K562 (cell line): ENCODE measurements around the gene FASN. TPM values are rescaled to one million over a fixed set of nuclear protein-coding genes. Genes with fewer than 3 reads are reported as not detected.

Experiments used
- ATF3 ChIP-seq, 2 experiments: fragments of 450-650 bp in 1 of 2; sonication (generic) in 1 of 2; formaldehyde crosslinking in 1 of 2; IDR thresholded peaks in 1 of 2; conservative IDR thresholded peaks in 1 of 2; 2 replicates each; pipeline versions ENCODE4 v1.6.1 to v1.8.1; 2016 to 2023; ENCODE audit warnings: mild to moderate bottlenecking in 2 of 2, moderate library complexity in 2 of 2, inconsistent platforms in 1 of 2, missing genetic modification reagents in 1 of 2
- FOXK1 ChIP-seq: sonication (generic); formaldehyde crosslinking; IDR thresholded peaks from 2 replicates; pipeline ENCODE4 v1.8.0; 2022; ENCODE audit warnings: missing genetic modification reagents, mild to moderate bottlenecking, borderline replicate concordance
- HES1 ChIP-seq: fragments of 450-650 bp; IDR thresholded peaks from 2 replicates; pipeline ENCODE4 v1.6.1; 2016; ENCODE audit warnings: low read depth, mild to moderate bottlenecking, moderate library complexity
- HOMEZ ChIP-seq: fragments of 250-450 bp; sonication (Bioruptor Pico); IDR thresholded peaks from 2 replicates; pipeline ENCODE4 v1.4.0; 2020; ENCODE audit warnings: mild to moderate bottlenecking, moderate library complexity
- IRF9 ChIP-seq: fragments of 450-650 bp; IDR thresholded peaks from 2 replicates; pipeline ENCODE4 v1.6.1; 2016; ENCODE audit warnings: missing biosample characterization, missing genetic modification characterization
- NCOR1 ChIP-seq: fragments of 450-650 bp; IDR thresholded peaks from 2 replicates; pipeline ENCODE4 v1.6.1; 2016; ENCODE audit warnings: mild to moderate bottlenecking, moderate library complexity
- PCBP1 ChIP-seq: fragments of 200-400 bp; formaldehyde crosslinking; IDR thresholded peaks from 2 replicates; pipeline ENCODE4 v1.6.1; 2018; ENCODE audit warnings: mild to moderate bottlenecking, low read depth, low read length; ENCODE audit not compliant: poor library complexity, severe bottlenecking
- RBM25 ChIP-seq: fragments of 200-400 bp; formaldehyde crosslinking; IDR thresholded peaks from 2 replicates; pipeline ENCODE4 v1.6.1; 2018; ENCODE audit warnings: low read length, low read depth, moderate library complexity; ENCODE audit not compliant: severe bottlenecking
- SP2 ChIP-seq: IDR thresholded peaks from 2 replicates; pipeline ENCODE4 v1.6.1; 2011; ENCODE audit warnings: mild to moderate bottlenecking, low read depth, low read length, moderate library complexity; ENCODE audit not compliant: poor library complexity, severe bottlenecking; ENCODE audit errors: extremely low read depth
- TAF1 ChIP-seq: IDR thresholded peaks from 2 replicates; pipeline ENCODE4 v1.6.1; 2011; ENCODE audit warnings: mild to moderate bottlenecking, low read length, moderate library complexity; ENCODE audit not compliant: insufficient read depth, control insufficient read depth, severe bottlenecking; ENCODE audit errors: extremely low read depth
- TAL1 ChIP-seq: fragments of 450-650 bp; IDR thresholded peaks from 2 replicates; pipeline ENCODE4 v1.6.1; 2016; ENCODE audit warnings: mild to moderate bottlenecking
- TGIF2 ChIP-seq: sonication (generic); formaldehyde crosslinking; IDR thresholded peaks from 2 replicates; pipeline ENCODE4 v1.8.1; 2022; ENCODE audit warnings: mild to moderate bottlenecking, missing genetic modification reagents, moderate library complexity
- ZBTB33 ChIP-seq: sonication (generic); formaldehyde crosslinking; IDR thresholded peaks from 2 replicates; pipeline ENCODE4 v1.8.1; 2023; ENCODE audit warnings: mild to moderate bottlenecking, missing genetic modification reagents
- ZNF121 ChIP-seq: sonication (generic); formaldehyde crosslinking; conservative IDR thresholded peaks from 2 replicates; pipeline ENCODE4 v1.8.0; 2022; ENCODE audit warnings: missing genetic modification reagents
- ZNF175 ChIP-seq: fragments of 200-800 bp; sonication (Bioruptor generic); IDR thresholded peaks from 2 replicates; pipeline ENCODE4 v1.6.1; 2016; ENCODE audit warnings: low read depth, mild to moderate bottlenecking, missing genetic modification characterization, missing compliant biosample characterization
- ZNF212 ChIP-seq: fragments of 450-650 bp; formaldehyde crosslinking; IDR thresholded peaks from 2 replicates; pipeline ENCODE4 v1.4.0; 2020; ENCODE audit warnings: mild to moderate bottlenecking
- ZNF740 ChIP-seq, 3 experiments: fragments of 200-800 bp in 1 of 3; sonication (Bioruptor generic) in 1 of 3; sonication (generic) in 1 of 3; formaldehyde crosslinking in 1 of 3; IDR thresholded peaks; 2 replicates each; pipeline versions ENCODE4 v1.6.1 to v1.8.0; 2016 to 2022; ENCODE audit warnings: mild to moderate bottlenecking in 2 of 3, missing compliant biosample characterization in 2 of 3, missing genetic modification characterization in 2 of 3, missing genetic modification reagents in 1 of 3
- ZNF785 ChIP-seq: fragments of 250-450 bp; sonication (Bioruptor Pico); IDR thresholded peaks from 2 replicates; pipeline ENCODE4 v1.4.0; 2020; ENCODE audit warnings: mild to moderate bottlenecking
- polyA plus RNA-seq, 8 experiments: library from polyadenylated mRNA; depleted of rRNA in 4 of 8; stranded (reverse) in 5 of 8; unstranded in 3 of 8; fragments of >200 nt; fragmentation: Nextera tagmentation in 2 of 8; fragmentation: Illumina TruSeq in 1 of 8; extraction: Ambion mirVana in 2 of 8; extraction: Trizol in 1 of 8; gene quantifications; 2 replicates each; pipeline versions ENCODE4 v1.2.1 to v1.2.3, GENCODE V29; 2011 to 2014; ENCODE audit warnings: inconsistent platforms in 1 of 8, missing spikeins in 1 of 8
- total RNA-seq, 7 experiments: library from RNA; depleted of rRNA in 6 of 7; stranded (reverse); fragments of >200 nt in 6 of 7; fragmentation: Illumina TruSeq in 2 of 7; extraction: Trizol in 2 of 7; gene quantifications; 2 replicates each; pipeline versions ENCODE4 v1.2.1 to v1.2.3, GENCODE V29; 2011 to 2021; ENCODE audit warnings: low replicate concordance in 1 of 7

The FASN gene
- total and polyA plus RNA-seq, 9 of the 15 experiments (the other 6 are each of a cell fraction or from before 2014, with no cell fraction given): 0.15 to 663 (median 49.9) TPM

- no peak for TF ChIP-seq RBM25
- TF ChIP-seq ZNF121 (CRISPR knock-in tag): no peak
- TF ChIP-seq HOMEZ: no peak
- TF ChIP-seq ZNF785: no peak
- TF ChIP-seq ZBTB33 (CRISPR knock-in tag): peak; percentile 94
- no peak for TF ChIP-seq ZNF740 (CRISPR knock-in tag; IDR thresholded peaks at IDR 0.05)
- no peak for TF ChIP-seq ZNF740 (tag; IDR thresholded peaks at IDR 0.05)
- TF ChIP-seq ZNF212: no peak
- no peak for TF ChIP-seq NCOR1
- TF ChIP-seq TAL1: no peak
- peak; percentile 7 for TF ChIP-seq TAF1
- no peak for TF ChIP-seq HES1
- TF ChIP-seq TGIF2 (CRISPR knock-in tag): no peak
- TF ChIP-seq IRF9 (tag): no peak
- TF ChIP-seq ZNF175 (CRISPR knock-in tag): no peak
- TF ChIP-seq SP2: no peak
- TF ChIP-seq FOXK1 (CRISPR knock-in tag): no peak
- TF ChIP-seq PCBP1: peak; percentile 16
- no peak for TF ChIP-seq ATF3 (IDR thresholded peaks at IDR 0.05)
- TF ChIP-seq ATF3 (CRISPR knock-in tag; conservative IDR thresholded peaks at IDR 0.05): no peak
These were observed 20.2 kb downstream of the FASN start (continued) for GRCh38 chr17:82077617-82078358.
